ENCODE measurements around the gene RIOK3.
A peak's percentile ranks its signal among the peaks of the same experiment; 100 is the strongest.
"Not testable (repeated sequence)": the region's sequence is repeated elsewhere in the genome, so short reads cannot be mapped to it uniquely, and the experiment has no call there.

RIOK3 gene

GRCh38 chr18:23495723-23496440, 42.8 kb downstream of the RIOK3 start:
- no peak for DNase-seq (ENCODE audit: low read depth, low spot score)

GRCh38 chr18:23498117-23498516, 45.0 kb downstream of the RIOK3 start:
- no peak for DNase-seq (ENCODE audit: low read depth, low spot score)

- no peak for DNase-seq (ENCODE audit: low read depth, low spot score)
Measured at GRCh38 chr18:23498877-23499276, 45.8 kb downstream of the RIOK3 start.

DNA sequence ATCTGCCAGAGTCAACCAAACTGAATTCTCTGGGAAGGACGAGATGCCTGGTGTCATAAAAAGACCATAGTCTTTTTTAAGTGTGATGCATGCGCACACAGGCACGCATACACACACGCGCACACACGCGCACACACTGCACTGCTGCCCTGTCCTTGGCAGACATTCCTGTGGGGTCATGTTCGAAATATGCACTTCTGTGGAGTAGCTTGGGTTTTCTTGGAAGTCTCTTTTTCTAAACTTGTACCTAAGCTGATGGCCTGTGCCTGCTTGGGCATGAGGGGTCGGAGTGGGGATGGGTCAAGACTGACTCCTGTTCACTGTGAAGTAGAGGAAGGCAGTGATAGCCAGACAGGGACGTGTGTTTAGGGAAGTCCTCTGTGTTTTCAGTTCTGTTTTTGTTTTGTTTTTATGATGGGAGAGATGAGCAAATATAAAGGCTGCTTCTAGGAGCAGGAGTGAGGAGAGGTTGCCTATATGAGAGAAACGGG, 46.2 kb downstream of the RIOK3 start:
- no peak for DNase-seq (ENCODE audit: low read depth, low spot score)

DNA sequence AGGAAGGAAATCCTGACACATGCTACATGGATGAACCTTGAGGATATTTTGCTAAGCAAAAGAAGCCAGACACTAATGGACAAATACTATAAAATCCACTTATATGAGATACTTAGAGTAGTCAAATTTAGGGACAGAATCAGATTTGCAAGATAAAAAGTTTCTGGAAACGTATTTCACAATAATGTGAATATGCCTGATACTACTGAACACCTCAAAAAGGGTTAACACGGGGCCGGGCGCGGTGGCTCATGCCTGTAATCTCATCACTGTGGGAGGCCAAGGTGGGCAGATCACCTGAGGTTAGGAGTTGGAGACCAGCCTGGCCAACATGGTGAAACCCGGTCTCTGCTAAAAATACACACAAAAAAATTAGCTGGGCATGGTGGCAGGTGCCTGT, 48.5 kb downstream of the RIOK3 start:
- DNase-seq (ENCODE audit: low read depth, low spot score): no peak

DNA sequence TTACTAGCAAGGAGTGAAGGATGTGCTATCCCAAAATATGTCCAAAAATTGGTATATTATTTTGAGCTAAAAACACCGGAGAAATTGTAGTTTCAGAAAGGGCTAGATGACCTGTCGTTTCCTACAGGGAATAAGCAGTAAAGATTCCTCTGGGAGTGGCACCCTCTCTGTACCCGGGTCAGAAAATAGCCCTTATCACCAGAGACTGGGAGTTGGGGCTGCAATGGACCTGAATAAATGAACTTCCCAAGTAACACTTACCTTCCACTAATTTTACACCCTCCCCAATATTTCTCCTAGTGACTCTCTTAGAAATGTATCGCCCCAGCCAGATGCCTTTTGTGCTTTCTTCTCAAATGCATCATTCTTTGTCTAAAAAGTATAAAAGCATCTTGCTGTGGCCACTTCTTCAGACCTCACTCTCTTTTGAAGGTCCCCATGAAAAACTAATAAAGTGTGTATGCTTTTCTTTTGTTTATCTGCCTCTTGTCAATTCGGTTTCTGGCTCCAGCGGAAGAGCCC, 49.5 kb downstream of the RIOK3 start:
- DNase-seq (ENCODE audit: low read depth, low spot score): no peak

DNA sequence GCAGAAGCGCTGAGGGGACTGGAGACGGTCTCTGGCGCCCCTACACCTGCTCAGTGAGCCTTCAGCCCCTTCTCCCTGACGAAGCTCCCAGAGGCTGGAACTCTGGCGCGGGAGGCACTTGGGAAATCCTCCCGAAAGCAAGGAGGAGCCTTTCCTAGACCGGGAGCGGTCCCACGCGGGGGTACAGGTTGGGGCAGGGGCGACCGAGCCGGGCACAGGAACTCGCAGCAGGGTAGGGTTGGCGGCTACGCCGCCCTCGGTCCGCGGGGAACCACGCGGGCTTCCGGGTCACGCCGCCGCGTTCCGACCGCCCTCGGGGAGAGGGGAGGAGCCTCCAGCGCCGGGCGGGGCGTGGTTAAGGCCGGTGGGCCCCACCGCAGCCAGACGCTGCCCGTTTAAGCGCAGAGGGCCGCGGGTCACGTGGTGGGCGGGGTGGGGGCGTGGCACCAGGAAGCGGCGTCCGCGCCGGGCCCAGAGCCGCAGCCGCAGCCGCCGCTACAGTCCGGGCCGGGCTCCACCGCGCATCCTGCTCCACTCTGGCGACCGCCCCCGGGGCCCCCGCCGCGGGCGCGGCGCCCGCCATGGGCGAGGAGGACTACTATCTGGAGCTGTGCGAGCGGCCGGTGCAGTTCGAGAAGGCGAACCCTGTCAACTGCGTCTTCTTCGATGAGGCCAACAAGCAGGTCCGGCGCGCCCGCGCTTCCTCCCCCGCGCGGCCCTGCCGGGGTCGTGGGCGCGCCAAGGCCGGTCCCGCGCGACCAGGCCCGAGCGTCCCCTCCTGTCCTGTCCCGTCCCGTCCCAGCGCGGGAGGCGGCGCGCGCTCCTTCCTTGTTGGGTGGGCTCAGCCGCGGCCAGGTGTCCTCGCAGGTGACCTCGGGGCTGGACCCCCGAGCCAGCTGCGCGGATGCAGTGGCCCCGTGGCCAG, 50.2 kb downstream of the RIOK3 start, which contains the start of gene RMC1:
Gene RMC1, plus strand, starts transcription at position 474 of the 925 bp plus-strand sequence. Its CDS starts 108 bp downstream, at position 582.
- DNase-seq (ENCODE audit: low read depth, low spot score): peak; percentile 78

- no peak for DNase-seq (ENCODE audit: low read depth, low spot score)
Measured at GRCh38 chr18:23503963-23504344, 50.9 kb downstream of the RIOK3 start.

DNA sequence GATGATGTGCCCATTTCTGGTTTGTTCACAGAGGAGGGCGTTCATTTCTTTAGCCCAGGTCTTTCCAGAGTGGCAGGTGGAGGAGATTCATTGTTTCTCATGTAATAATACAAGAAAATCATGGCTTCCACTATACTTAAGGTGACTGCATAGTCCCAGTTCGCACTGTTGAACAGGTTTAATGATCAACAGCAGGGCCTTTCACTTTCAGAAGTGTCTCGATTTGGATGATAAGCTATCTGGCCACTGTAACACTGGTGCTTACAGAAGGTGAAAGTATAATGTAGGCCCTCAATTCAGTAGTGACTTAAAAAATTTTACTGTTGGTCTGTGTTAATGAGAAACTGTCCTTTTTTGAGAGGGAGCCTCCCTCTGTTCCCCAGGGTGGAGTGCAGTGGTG, 51.6 kb downstream of the RIOK3 start:
- no peak for DNase-seq (ENCODE audit: low read depth, low spot score)

- DNase-seq (ENCODE audit: low read depth, low spot score): no peak
Measured at GRCh38 chr18:23506393-23506792, 53.3 kb downstream of the RIOK3 start.

- not testable (repeated sequence) for DNase-seq (ENCODE audit: low read depth, low spot score)
Measured at GRCh38 chr18:23510923-23511322, 57.8 kb downstream of the RIOK3 start.

DNA sequence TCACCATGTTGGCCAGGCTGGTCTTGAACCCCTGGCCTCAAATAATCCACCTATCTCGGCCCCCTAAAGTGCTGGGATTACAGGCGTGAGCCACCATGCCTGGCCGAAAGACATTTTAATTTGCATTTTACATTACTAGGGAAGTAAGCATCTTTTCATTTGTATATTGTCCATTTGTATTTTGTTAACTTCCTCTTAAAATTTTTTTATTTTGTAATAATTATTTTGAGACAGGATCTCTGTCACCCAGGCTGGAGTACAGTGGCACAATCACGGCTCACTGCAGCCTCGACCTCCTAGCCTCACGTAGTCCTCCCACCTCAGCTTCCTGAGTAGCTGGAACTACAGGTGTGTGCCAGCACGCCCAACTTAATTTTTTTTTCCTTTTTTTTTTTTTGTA, 59.1 kb downstream of the RIOK3 start:
- not testable (repeated sequence) for DNase-seq (ENCODE audit: low read depth, low spot score)

DNA sequence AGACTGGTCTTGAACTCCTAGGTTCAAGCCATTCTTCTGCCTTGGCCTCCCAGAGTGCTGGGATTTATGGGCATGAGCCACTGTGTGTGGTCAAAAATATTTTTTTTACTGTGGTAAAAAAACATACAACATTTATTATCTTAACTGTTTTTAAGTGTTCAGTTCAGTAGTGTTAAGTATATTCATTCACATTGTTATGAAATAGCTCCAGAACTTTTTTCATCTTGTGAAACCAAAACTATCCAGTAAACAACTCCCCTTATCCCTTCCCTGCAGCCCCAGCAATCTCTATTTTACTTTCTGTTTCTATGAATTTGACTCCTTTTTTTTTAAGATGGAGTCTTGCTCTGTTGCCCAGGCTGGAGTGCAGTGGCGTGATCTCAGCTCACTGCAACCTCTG, 59.6 kb downstream of the RIOK3 start:
- no peak for DNase-seq (ENCODE audit: low read depth, low spot score)

- peak; percentile 55 for DNase-seq (ENCODE audit: low read depth, low spot score)
Measured at GRCh38 chr18:23515911-23516546, 62.9 kb downstream of the RIOK3 start.

DNA sequence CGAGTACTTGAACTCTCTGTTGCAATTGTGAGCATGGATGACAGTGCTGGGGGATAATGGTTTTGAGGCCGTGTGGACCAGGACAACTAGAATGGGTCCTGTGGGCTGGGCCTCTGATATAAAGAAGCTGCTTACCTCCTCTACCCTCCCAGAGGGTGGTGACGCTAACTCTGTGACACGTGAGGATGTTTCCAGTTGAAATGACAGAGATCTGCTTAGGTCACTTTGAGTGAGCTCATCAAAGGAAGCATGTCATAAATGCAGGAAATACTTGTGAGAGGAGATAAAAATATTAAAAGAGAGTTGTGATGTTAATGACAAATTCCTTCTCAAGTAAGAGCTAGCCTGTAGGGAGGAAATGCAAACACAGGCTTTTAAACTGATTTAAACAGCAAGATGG, 66.6 kb downstream of the RIOK3 start:
- no peak for DNase-seq (ENCODE audit: low read depth, low spot score)

GRCh38 chr18:23521271-23521670, 68.2 kb downstream of the RIOK3 start:
- DNase-seq (ENCODE audit: low read depth, low spot score): no peak

GRCh38 chr18:23521907-23522306, 68.8 kb downstream of the RIOK3 start:
- DNase-seq (ENCODE audit: low read depth, low spot score): no peak

- no peak for DNase-seq (ENCODE audit: low read depth, low spot score)
Measured at GRCh38 chr18:23523429-23524212, 70.5 kb downstream of the RIOK3 start.

DNA sequence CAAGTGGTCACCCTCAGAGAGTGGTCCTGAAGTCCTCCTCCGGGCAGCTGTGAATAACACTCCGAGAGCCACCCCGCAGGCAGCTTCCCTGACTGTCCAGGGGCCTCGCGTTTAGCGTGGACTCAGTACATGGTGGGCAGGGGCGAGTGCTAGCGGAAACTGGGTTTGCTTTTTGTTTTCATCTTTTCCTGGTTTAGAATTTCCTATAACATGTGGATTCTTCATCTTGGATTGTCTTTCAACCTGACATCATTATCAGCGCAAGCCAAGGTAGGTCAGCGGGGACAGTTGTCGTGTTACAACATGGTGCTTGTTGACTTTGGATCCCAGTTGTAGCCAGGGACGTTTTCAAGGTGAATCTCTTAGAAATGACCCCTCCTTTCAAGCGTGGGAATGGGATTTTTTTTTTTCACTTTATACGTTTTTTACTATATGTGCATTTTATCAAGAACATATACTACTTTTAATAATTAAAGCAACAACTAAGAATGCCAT, 71.2 kb downstream of the RIOK3 start:
- no peak for DNase-seq (ENCODE audit: low read depth, low spot score)

- DNase-seq (ENCODE audit: low read depth, low spot score): no peak
Measured at GRCh38 chr18:23526501-23527063, 73.5 kb downstream of the RIOK3 start.

All from smooth muscle cell of the brain vasculature (primary cell).